ENCODE results near the gene EP400.
"Not testable (repeated sequence)": the region's sequence is repeated elsewhere in the genome, so short reads cannot be mapped to it uniquely, and the experiment has no call there.

Gene EP400

DNA sequence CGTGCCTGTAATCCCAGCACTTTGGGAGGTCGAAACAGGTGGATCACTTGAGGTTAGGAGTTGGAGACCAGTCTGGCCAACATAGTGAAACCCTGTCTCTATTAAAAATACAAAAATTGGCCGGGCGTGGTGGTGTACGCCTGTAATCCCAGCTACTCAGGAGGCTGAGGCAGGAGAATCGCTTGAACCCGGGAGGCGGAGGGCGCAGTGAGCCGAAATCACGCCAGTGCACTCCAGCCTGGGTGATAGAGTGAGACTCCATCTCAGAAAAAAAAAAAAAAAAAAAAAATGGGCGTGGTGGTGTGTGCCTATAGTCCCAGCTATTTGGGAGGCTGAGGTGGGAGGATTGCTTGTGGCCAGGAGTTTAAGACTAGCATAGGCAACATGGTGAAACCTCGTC is 4.7 kb downstream of the EP400 start:
- not testable (repeated sequence) for DNase-seq

DNA sequence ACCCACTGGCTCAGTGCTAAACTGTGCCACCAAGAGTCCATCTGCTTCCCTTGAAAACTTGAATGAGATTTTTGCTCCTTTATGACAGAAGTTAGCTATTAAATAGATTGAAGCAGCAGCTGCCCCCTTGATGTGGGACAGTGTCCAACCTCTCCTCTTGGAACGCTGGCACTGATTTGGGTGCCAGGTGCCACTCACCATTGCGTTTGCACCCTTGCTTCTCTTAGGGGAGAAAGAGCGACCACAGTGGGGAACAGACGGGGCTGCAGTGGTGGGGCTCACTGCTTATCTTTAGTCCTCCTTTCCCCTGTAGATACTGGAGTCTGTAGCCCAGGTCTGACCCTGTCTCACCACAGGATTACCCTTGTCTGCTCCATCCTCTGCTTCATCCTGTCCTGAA is 9.4 kb downstream of the EP400 start:
- no peak for DNase-seq

DNA sequence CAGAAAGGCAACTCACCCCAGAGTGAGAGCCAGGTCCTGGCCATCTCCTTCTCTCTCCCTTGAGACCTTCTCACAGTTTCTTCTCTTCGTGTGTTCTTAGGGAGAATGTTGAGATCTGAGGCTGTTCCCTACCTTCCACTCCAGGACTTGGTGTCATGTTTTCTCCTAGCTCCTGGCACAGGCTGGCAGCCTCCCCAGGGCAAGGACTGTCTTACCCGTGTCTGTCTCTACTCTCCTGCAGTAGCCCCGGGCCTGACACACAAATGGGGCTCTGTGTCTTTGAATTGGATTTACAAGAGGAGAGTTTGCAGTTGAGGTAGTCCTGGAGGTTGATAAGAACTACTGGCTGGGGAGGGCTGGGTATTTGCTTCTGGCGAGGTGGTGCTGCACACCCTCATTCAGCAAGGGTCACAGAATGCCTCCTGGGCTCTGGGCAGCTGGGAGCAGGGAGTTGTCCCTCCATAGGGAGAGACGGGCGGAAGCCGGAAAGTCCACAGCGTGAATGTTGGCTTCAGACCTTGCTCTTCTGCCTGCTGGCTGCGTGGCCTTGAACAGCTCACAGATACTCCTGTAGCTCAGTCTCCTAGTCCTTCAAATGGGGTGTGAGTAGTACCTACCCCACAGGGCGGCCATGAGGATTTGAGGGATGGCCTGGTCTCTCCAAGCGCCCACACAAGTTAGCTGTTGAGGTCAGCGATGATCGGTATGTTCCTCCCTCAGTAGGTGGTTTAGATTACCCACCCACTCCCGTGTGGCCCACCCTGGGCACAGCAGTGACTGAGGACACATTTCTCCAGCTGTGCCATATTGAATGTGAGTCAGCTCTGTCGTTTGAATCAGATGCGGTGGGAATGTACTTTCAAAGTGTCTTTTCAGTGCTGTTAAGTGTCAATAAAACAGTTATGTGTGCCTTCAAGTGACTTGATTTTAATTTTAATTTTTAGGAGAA is 10.2 kb downstream of the EP400 start:
- DNase-seq, result no peak

DNA sequence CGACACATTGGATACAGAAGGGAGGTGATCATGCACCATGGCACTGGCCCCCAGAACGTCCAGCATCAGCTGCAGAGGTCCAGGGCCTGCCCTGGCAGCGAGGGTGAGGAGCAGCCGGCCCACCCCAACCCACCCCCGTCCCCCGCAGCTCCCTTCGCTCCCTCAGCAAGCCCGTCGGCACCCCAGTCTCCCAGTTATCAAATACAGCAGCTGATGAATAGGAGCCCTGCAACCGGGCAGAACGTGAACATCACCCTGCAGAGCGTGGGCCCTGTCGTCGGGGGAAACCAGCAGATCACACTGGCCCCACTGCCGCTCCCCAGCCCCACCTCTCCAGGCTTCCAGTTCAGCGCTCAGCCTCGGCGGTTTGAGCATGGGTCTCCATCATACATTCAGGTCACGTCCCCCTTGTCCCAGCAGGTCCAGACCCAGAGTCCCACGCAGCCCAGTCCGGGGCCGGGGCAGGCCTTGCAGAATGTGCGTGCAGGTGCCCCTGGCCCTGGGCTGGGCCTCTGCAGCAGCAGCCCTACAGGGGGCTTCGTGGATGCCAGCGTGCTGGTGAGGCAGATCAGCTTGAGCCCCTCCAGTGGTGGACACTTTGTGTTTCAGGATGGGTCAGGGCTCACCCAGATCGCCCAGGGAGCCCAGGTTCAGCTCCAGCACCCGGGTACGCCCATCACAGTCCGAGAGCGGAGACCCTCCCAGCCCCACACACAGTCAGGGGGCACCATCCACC is 11.0 kb downstream of the EP400 start:
- DNase-seq, result not testable (repeated sequence)

DNA sequence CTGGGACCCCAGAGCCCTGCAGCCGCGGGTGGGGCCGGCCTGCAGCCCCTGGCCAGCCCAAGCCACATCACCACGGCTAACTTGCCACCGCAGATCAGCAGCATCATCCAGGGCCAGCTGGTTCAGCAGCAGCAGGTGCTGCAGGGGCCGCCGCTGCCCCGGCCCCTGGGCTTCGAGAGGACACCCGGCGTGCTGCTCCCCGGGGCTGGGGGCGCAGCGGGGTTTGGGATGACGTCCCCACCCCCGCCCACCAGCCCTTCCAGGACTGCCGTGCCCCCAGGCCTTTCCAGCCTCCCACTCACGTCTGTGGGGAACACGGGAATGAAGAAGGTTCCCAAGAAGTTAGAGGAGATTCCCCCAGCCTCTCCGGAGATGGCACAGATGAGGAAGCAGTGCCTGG is 11.6 kb downstream of the EP400 start:
- not testable (repeated sequence) for DNase-seq

DNA sequence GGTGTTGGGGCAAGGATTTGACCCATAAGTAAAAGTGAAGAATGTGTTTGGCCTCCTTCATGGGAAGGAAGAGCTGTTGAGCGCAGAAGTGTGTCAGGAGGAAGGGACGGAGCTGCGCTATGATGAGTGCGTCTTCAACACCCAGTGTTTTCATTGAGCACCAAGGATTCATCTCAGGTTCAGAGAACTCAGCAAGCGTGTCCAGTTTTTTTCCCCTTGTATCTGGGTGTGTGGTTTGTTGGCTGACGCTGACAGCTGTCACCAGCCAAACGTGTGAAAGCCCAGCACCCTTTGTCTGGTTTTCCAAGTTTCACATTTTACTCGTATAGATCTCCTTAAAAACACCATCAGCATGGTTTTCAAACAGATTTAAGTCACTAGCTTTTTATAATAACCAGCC is 12.3 kb downstream of the EP400 start:
- DNase-seq, result no peak

DNA sequence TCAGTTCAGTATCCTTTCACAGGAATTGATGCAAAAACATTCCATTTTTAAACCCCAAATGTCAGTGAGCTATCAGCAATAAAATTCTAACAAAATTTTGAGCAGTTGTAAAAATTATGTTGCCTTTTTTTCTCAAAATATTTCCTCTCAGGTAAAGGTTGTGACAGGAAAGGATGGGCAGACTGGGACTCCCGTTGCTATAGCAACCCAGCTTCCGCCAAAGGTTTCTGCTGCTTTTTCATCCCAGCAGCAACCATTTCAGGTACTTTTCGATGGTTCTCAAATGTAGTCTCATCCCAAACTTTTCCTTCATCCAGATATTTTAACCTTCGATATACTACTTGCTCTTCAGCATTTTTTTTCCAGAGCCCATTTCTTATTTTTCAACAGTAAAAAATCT is 13.6 kb downstream of the EP400 start:
- DNase-seq, result no peak

DNA sequence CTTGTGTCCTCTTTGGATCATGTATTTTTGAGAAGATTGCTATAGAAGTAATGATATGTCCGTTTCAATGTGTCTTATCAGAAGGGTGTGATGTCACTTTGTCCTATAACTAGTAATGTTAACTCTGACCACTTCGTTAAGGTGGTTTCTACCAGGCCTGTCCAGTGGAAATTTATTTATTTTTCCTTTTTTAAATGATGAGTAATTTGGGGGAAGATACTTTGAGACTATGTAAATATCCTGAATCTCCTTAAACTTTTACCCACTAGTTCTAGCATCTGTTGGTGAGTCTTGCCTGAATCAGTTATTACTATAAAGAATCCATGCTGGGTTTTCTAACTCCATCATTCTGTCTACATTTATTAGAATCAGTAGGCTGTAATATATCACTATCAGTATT is 15.3 kb downstream of the EP400 start:
- DNase-seq, result no peak

DNA sequence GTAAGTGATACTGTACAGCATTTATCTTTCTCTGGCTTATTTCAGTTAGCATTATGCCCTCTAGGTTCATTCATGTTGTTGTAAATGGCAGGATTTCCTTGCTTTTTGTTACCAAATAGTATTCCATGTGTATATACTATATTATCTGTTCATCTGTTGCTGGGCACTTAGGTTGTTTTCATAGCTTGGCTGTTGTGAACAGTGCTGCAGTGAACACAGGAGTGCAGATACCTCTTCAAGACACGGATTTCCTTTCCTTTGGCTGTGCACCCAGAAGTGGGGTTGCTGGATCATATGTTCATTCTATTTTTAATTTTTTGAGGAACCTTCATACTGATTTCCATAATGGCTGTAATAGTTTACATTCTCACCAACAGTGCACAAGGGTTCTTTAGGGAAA is 21.5 kb downstream of the EP400 start:
- DNase-seq, result no peak

DNA sequence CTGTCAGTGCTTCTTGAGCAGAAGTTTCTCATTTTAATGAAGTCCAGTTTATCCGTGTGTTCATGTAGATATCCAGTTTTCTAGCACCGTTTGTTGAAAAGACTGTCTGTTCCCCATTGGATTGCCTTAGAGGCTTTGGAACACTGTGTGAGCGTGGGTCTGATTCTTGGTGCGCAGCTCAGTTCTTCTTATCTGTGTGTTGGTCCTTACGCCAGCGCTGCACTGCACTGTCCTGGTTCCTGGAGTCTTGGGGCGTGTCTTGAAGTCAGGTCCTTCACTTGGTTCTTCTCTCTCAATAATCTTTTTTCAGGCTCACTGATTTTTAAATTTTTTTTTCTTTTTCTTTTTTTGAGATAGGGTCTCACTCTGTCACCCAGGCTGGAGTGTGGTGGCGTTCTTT is 25.5 kb downstream of the EP400 start:
- no peak for DNase-seq

DNA sequence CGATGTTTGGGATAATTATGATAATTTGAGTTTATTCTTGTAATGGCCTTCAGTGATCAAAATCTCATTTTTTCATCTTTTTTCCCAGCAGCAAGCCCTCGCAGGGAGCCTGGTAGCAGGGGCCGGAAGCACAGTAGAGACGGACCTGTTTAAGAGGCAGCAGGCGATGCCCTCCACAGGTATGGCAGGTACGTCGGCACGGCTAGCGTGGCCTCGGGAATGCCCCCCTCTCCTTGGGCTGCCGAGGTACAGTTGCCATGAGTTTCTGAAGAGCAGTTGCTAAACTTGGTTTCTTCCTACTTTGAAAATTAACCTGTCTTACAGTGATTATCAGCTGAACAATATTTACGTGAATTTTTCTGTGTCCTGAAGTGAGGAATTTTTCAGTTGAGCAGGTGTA is 29.9 kb downstream of the EP400 start:
- no peak for DNase-seq

DNA sequence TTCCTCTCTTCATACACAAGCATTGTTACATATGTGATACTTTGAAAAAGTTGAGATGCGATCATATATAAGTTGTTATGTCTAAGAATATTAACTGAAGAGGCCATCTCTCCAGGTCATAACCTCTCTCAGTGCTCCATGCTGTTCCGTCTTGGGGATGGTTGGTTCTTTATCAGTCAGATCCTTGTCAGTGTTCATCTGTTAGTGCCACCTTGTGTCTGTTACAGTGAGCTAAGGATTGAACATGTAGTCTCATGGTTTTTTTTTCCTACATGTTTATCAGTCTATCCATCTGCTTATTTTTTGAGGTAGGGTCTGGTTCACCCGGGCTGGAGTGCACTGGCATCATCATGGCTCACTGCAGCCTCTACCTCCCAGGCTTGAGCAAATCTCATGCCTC is 30.5 kb downstream of the EP400 start:
- DNase-seq, result no peak

DNA sequence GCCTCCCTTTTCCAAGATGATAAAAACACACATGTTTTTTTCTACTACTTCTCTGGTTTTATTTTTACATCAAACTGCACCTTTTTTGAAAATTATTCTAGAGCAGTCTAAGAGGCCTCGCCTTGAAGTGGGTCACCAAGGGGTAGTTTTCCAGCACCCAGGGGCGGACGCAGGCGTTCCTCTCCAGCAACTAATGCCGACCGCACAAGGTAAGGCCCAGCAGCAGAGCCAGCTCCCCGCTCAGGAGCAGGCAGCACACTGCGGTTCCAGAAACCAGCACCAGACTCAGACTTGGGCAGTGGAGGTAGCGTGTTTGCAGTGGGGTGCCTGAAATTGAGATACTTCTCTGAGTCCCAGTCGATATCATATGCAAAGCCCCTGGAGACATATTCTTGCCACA is 31.6 kb downstream of the EP400 start:
- DNase-seq, result no peak

DNA sequence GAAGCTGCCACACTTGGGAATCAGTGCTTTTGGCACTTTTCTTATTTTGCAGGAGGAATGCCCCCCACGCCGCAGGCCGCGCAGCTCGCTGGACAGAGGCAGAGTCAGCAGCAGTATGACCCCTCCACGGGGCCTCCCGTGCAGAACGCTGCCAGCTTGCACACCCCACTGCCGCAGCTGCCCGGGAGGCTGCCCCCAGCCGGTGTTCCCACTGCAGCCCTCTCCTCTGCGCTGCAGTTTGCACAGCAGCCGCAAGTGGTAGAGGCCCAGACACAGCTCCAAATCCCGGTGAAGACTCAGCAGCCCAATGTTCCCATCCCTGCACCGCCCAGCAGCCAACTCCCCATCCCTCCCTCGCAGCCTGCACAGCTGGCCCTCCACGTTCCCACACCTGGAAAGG is 32.3 kb downstream of the EP400 start:
- DNase-seq, result no peak

DNA sequence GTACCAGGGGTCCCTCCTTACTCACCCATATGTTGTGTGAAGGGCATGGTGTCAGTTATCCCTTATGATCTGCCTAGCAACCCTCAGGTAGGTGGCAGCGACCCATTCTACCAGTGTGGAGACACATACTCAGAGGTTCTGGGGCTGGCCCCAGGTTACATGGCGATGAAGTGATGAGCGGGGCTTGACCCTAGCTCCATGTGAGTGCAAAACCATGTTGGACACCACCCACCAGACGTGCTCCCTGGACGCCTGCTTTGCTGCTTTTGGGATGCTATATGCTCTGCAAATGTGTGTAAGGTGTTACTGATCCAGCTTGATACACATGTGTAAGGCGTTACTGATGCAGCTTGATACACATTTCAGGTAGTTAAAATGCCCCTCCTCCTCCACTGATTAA is 33.3 kb downstream of the EP400 start:
- DNase-seq, result no peak

DNA sequence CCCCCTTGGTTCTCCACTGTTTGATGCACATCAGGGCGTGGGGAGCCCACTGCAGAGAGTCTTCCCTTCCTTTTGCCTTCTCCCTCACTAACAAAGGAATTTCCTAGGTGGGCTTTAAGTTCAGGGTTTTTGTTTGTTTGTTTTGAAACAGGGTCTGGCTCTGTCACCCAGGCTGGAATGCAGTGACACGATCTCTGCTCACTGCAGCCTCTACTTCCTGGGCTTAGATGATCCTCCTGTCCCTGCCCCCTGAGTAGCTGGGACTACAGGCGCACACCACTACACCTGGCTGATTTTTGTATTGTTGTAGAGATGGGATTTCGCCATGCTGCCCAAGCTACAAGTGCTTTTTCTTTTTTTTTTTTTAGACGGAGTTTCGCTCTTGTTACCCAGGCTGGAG is 33.8 kb downstream of the EP400 start:
- DNase-seq, result no peak

DNA sequence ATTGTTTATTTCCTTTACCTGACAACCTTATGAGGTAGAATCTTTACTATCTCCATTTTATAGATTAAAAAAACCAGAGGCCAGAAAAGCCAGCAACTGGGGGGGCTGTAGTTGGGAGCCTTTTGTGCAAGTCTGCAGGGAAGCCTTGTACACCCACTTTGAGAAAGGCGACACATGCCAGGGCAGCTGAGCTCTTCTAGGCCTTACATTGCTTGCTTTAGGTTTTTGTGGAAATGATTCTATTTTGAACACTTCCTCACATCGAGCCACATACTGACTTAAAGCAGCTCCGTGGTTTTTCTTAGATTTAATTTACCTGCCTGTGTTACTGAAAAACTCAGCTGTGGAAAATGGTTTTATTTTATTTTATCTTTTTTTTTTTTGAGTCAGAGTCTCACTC is 34.6 kb downstream of the EP400 start:
- DNase-seq, result no peak

DNA sequence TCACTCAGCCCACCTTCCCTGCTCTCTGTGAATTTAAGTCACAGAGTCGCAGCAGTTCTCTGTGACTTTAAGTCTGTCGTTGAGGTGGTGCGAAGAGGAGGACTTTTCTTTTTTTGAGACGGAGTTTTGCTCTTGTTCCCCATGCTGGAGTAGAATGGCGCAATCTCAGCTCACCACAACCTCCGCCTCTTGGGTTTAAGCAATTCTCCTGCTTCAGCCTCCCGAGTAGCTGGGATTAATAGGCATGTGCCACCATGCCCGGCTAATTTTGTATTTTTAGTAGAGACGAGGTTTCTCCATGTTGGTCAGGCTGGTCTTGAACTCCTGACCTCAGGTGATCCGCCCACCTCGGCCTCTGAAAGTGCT is 35.8 kb downstream of the EP400 start:
- DNase-seq, result not testable (repeated sequence)

DNA sequence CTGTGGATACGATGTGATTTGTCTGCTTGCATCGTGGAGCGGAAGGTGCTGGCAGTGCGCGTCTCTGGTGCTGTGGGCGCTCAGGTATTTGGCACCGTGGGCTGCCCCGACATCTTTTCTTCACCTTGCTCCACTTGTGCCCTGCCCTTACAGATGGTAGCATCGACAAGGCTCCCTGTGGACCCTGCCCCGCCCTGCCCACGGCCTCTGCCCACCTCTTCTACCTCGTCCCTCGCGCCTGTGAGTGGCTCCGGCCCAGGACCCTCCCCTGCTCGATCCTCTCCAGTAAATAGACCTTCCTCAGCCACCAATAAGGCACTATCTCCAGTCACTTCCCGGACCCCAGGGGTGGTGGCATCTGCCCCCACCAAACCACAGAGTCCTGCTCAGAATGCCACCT is 36.6 kb downstream of the EP400 start:
- DNase-seq, result no peak

DNA sequence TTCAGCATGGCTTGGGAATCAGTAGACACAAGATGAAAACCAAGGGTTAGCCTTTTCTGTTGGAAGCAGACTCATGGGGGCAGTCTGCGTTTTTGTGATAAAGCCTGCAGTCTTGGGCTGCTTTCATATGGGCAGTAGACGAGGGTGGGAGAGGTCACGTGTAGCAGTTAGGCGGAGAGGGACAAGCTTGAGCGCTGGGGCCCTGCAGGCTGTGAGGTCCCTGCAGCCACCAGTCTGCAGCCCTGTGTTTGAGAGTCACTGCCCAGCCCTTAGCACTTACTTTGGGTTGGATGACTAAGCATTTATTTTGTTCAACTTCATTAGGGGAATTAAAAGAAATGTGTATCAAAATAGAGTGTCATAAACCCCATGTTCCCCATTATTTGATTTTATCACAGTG is 37.2 kb downstream of the EP400 start:
- no peak for DNase-seq

DNA sequence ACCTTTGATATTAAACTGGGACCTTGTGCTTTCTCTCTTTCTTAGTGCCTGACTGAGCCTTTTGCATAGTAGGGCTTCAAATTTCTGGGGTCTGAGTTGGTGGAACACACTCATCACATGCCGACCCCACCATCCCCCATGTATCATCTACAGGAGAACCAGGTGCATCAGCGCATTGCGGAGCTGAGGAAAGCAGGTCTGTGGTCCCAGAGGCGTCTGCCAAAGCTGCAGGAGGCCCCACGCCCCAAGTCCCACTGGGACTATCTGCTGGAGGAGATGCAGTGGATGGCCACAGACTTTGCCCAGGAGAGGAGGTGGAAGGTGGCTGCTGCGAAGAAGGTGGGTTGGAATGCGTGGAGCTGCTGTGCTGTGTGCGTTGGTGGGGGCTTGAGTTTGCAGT is 37.8 kb downstream of the EP400 start:
- DNase-seq, result no peak

DNA sequence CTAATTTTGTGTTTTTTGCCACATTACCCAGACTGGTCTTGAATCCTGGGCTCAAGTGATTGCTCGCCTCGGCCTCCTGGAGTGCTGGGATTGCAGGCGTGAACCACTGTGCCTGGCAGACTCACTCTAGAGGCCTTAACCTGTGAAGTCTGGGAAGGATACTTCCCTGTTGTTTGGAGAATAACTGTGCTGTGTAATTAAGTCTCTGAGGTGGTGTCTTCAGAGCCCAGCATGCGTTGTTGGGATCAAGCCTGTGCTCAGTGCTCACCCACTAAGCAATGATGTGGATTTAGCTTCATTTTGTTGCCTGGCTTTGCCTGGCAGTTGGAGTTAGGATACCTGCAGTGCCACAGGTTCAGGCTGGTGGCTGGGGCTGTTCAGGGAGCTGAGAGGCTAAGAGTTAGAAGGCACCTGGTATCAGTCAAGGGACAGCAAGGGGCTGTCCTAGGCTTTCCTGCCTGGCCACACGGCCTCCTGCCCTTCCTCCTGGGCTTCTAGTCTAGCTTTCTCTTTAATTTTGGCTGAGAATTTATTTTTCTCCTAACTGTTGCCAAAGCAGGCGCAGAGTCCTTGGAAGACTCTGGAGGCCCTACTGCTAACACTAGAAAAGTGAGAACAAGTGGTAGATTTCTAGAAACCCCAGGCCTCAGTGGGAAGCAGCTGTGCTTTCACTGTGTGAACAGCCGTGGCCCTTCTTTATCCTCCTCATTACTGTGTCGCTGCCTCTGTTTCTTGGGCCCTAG is 38.5 kb downstream of the EP400 start:
- DNase-seq, result no peak

DNA sequence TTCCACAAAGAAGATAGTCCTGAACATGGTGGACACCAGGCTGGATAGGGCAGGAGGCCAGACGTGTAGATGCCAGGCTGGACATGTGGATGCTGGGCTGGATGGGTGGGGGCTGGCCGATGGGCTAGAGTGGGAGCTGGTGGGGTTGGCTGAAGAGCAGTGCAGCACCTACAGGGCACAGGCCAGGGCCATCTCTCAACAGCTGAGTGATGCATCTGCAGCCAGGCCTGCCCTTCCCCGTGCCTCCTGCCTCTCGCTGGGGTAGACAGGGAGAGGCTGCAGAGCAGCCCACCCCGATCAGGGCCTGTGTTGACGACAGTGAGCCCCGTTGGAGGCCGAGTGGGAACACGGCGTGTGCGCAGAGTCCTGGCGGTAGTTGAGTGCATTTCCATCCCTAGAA is 39.3 kb downstream of the EP400 start:
- no peak for DNase-seq
